GM23248 (cell line): ENCODE data around the gene SP3. TPM values are rescaled to one million over a fixed set of nuclear protein-coding genes. Genes with fewer than 3 reads are reported as not detected.

Source experiments
- DNase-seq: peaks from one replicate; pipeline ENCODE4 v3.0.0-alpha.2; 2015
- H2AFZ ChIP-seq: fragments of 200-600 bp; sonication (generic); 2 replicates; pipeline ENCODE4 v1.6.1; 2016; ENCODE audit warnings: antibody characterized with exemption
- H3F3A ChIP-seq: fragments of 200-600 bp; sonication (generic); 2 replicates; pipeline ENCODE4 v1.6.1; 2016; ENCODE audit warnings: mild to moderate bottlenecking, antibody characterized with exemption, mixed run types; ENCODE audit not compliant: insufficient read depth
- H3K27ac ChIP-seq: fragments of 200-600 bp; sonication (generic); 2 replicates; pipeline ENCODE4 v1.5.1; 2016; ENCODE audit warnings: mild to moderate bottlenecking
- H3K27me3 ChIP-seq: fragments of 200-600 bp; sonication (generic); replicated peaks from 2 replicates; pipeline ENCODE4 v1.6.1; 2016; ENCODE audit warnings: mild to moderate bottlenecking; ENCODE audit not compliant: insufficient read depth
- H3K36me3 ChIP-seq: fragments of 200-600 bp; sonication (generic); 2 replicates; pipeline ENCODE4 v1.6.1; 2016; ENCODE audit warnings: low read depth, mild to moderate bottlenecking
- H3K4me1 ChIP-seq: fragments of 200-600 bp; sonication (generic); 2 replicates; pipeline ENCODE4 v1.6.1; 2016; ENCODE audit warnings: mild to moderate bottlenecking; ENCODE audit not compliant: insufficient read depth
- H3K4me2 ChIP-seq: fragments of 200-600 bp; sonication (generic); one replicate; pipeline ENCODE4 v1.6.1; 2016; ENCODE audit warnings: mild to moderate bottlenecking; ENCODE audit not compliant: unreplicated experiment
- H3K4me3 ChIP-seq: fragments of 200-600 bp; sonication (generic); 2 replicates; pipeline ENCODE4 v1.5.1; 2016; ENCODE audit warnings: mild to moderate bottlenecking
- H3K79me2 ChIP-seq: fragments of 200-600 bp; sonication (generic); 2 replicates; pipeline ENCODE4 v1.6.1; 2016; ENCODE audit warnings: mild to moderate bottlenecking; ENCODE audit not compliant: insufficient read depth
- H3K9ac ChIP-seq: fragments of 200-600 bp; sonication (generic); 2 replicates; pipeline ENCODE4 v1.6.1; 2016; ENCODE audit warnings: mild to moderate bottlenecking
- H3K9me2 ChIP-seq: fragments of 200-600 bp; sonication (generic); 2 replicates; pipeline ENCODE4 v1.6.1; 2016; ENCODE audit warnings: mixed run types, mild to moderate bottlenecking, moderate library complexity; ENCODE audit not compliant: insufficient read depth
- H3K9me3 ChIP-seq: fragments of 200-600 bp; sonication (generic); one replicate; pipeline ENCODE4 v1.6.1; 2017; ENCODE audit warnings: low read depth
- H4K20me1 ChIP-seq: fragments of 200-600 bp; sonication (generic); 2 replicates; pipeline ENCODE4 v1.6.0; 2016; ENCODE audit not compliant: insufficient read depth
- EZH2 ChIP-seq: fragments of 200-600 bp; sonication (generic); IDR thresholded peaks from 2 replicates; pipeline ENCODE4 v1.6.1; 2018; ENCODE audit warnings: antibody characterized with exemption, mild to moderate bottlenecking; ENCODE audit not compliant: insufficient read depth, poor library complexity, severe bottlenecking
- EZH2phosphoT487 ChIP-seq: fragments of 200-600 bp; sonication (generic); IDR thresholded peaks from 2 replicates; pipeline ENCODE4 v1.6.1; 2018; ENCODE audit warnings: antibody characterized with exemption, moderate library complexity, mild to moderate bottlenecking, low read depth; ENCODE audit not compliant: insufficient read depth
- WGBS, 2 experiments: methylation state at CpG; one replicate each; pipeline ENCODE4 v1.1.6; 2015 to 2017; ENCODE audit warnings: low lambda C conversion rate in 2 of 2, low coverage in 1 of 2; ENCODE audit errors: missing lambda C conversion rate in 2 of 2; 5-methylcytosine and 5-hydroxymethylcytosine counted together
- in situ Hi-C: fragments of 300-500 bp; cut with MboI; formaldehyde crosslinking; loops from 2 replicates; pipeline ENCODE4 v1.15.0; 2020
- polyA plus RNA-seq: library from polyadenylated mRNA; unstranded; fragments of >200 nt; fragmentation: Nextera tagmentation; extraction: Ambion mirVana; gene quantifications from 2 replicates; pipeline ENCODE4 v1.2.1, GENCODE V29; 2016
- total RNA-seq: library from RNA; depleted of rRNA; stranded (reverse); fragments of >200 nt; shearing (Covaris generic); gene quantifications from 2 replicates; pipeline ENCODE4 v1.2.3, GENCODE V29; 2014

SP3 gene
- total and polyA plus RNA-seq, 2 experiments from 2014 or later, result 27.7 to 78.8 TPM

GRCh38 chr2:173999272-173999671, 34.1 kb upstream of the SP3 start:
- Histone ChIP-seq H3K4me3 (no peak overlapping the region), H3K4me2 (no peak overlapping the region), H3K9me2 (no peaks in the 10 kb centered on the region), H4K20me1 (no peaks in the 10 kb centered on the region), H3F3A (peaks cover under 1% of the 10 kb centered on the region; the same call in 1 of the 2 replicates), H3K79me2 (no peaks in the 10 kb centered on the region), H2AFZ (no peak overlapping the region), H3K4me1 (no peaks in the 10 kb centered on the region), H3K9ac (no peak overlapping the region), H3K9me3 (no peaks in the 10 kb centered on the region), H3K36me3 (no peaks in the 10 kb centered on the region), H3K27ac (no peak overlapping the region), H3K27me3 (no peaks in the 10 kb centered on the region)
- WGBS, 2 experiments, result 70 to 73% methylated on average over 6 of the region's 6 CpGs
- no peak for DNase-seq
- in situ Hi-C loops, result no loop called here
- TF ChIP-seq EZH2phosphoT487 (no peak), EZH2 (no peak)

GRCh38 chr2:173998386-173998785, 33.2 kb upstream of the SP3 start:
- Histone ChIP-seq H3K36me3 (no peaks in the 10 kb centered on the region), H3K9ac (no peak overlapping the region), H3K27ac (no peak overlapping the region), H3K4me1 (no peaks in the 10 kb centered on the region), H3K4me3 (no peak overlapping the region), H3K79me2 (no peaks in the 10 kb centered on the region), H4K20me1 (no peaks in the 10 kb centered on the region), H3K4me2 (no peak overlapping the region), H2AFZ (no peak overlapping the region), H3K9me3 (no peaks in the 10 kb centered on the region), H3K9me2 (no peaks in the 10 kb centered on the region), H3F3A (no peaks in the 10 kb centered on the region; the same call in 1 of the 2 replicates), H3K27me3 (no peaks in the 10 kb centered on the region)
- DNase-seq, result no peak
- in situ Hi-C loops, result no loop called here
- WGBS, 2 experiments, result 62 to 66% methylated on average over 7 of the region's 7 CpGs
- TF ChIP-seq EZH2 (no peak), EZH2phosphoT487 (no peak)

GRCh38 chr2:173997753-173998152, 32.6 kb upstream of the SP3 start:
- no peaks in the 10 kb centered on the region for H3K27me3 ChIP-seq
- no peaks in the 10 kb centered on the region for H3K79me2 ChIP-seq
- WGBS, 2 experiments, result 79 to 80% methylated on average over 2 of the region's 2 CpGs
- H2AFZ ChIP-seq, result no peak overlapping the region
- TF ChIP-seq EZH2phosphoT487 (no peak), EZH2 (no peak)
- no peaks in the 10 kb centered on the region for H4K20me1 ChIP-seq
- H3K27ac ChIP-seq, result no peak overlapping the region
- no peaks in the 10 kb centered on the region for H3K36me3 ChIP-seq
- in situ Hi-C loops, result no loop called here
- H3K9ac ChIP-seq, result no peak overlapping the region
- no peaks in the 10 kb centered on the region for H3K4me1 ChIP-seq
- DNase-seq, result no peak
- H3K4me3 ChIP-seq, result no peak overlapping the region
- H3F3A ChIP-seq, result no peaks in the 10 kb centered on the region; the same call in 1 of the 2 replicates
- no peaks in the 10 kb centered on the region for H3K9me3 ChIP-seq
- no peaks in the 10 kb centered on the region for H3K9me2 ChIP-seq
- no peak overlapping the region for H3K4me2 ChIP-seq

DNA sequence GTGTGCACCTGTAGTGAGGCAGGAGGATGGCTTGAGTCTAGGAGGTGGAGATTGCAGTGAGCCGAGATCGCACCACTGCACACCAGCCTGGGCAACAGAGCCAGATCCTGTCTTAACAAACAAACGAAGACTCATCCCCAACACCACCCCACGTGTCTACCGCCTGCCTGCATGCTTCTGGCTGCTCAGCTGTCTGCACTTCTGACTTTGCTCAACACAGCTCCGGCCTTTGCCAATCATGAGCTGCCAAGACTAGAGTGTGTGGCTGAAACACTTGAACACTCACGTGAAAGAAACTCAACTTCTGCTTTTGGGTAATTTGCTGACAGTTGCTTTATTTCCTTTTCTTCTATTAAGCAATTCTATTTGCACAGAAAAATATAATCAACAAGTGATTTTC, 32.1 kb upstream of the SP3 start:
- Histone ChIP-seq H3K27ac (no peak overlapping the region), H3K9me2 (no peaks in the 10 kb centered on the region), H3K79me2 (no peaks in the 10 kb centered on the region), H4K20me1 (no peaks in the 10 kb centered on the region), H3F3A (no peaks in the 10 kb centered on the region; the same call in none of the 2 replicates), H3K9ac (no peak overlapping the region), H2AFZ (no peak overlapping the region), H3K36me3 (no peaks in the 10 kb centered on the region), H3K4me1 (peaks cover under 1% of the 10 kb centered on the region), H3K9me3 (no peaks in the 10 kb centered on the region), H3K27me3 (no peaks in the 10 kb centered on the region), H3K4me3 (no peak overlapping the region), H3K4me2 (no peak overlapping the region)
- DNase-seq, result peak; percentile 65
- WGBS, 2 experiments, result 10 to 15% methylated on average over 7 of the region's 7 CpGs
- in situ Hi-C loops, result no loop called here
- TF ChIP-seq EZH2phosphoT487 (no peak), EZH2 (no peak)

GRCh38 chr2:173996766-173997165, 31.6 kb upstream of the SP3 start:
- H3F3A ChIP-seq, result peaks cover 1% of the 10 kb centered on the region
- H4K20me1 ChIP-seq, result no peaks in the 10 kb centered on the region
- no peak overlapping the region for H2AFZ ChIP-seq
- no peaks in the 10 kb centered on the region for H3K79me2 ChIP-seq
- H3K27ac ChIP-seq, result no peak overlapping the region
- H3K4me1 ChIP-seq, result peaks cover 6% of the 10 kb centered on the region
- WGBS, 2 experiments, result 91 to 98% methylated on average over 2 of the region's 2 CpGs
- no peak for DNase-seq
- H3K9me2 ChIP-seq, result no peaks in the 10 kb centered on the region
- no peak overlapping the region for H3K4me3 ChIP-seq
- in situ Hi-C loops, result no loop called here
- H3K9me3 ChIP-seq, result no peaks in the 10 kb centered on the region
- H3K9ac ChIP-seq, result no peak overlapping the region
- no peaks in the 10 kb centered on the region for H3K36me3 ChIP-seq
- TF ChIP-seq EZH2 (no peak), EZH2phosphoT487 (no peak)
- H3K4me2 ChIP-seq, result no peak overlapping the region
- H3K27me3 ChIP-seq, result no peaks in the 10 kb centered on the region
